Activated CD4-positive, alpha-beta memory T cell treated with anti-CD3 and anti-CD28 coated beads, Interleukin-2, amount 10 ng/mL, durations not matched to agents 7 days and 5 days (primary cell): ENCODE measurements around the gene MT4. TPM values are rescaled to one million over a fixed set of nuclear protein-coding genes. Genes with fewer than 3 reads are reported as not detected.
"Not testable (repeated sequence)": the region's sequence is repeated elsewhere in the genome, so short reads cannot be mapped to it uniquely, and the experiment has no call there.

Experiments
- CTCF ChIA-PET: fragments of 350-600 bp; sonication (Branson Sonifier 250); formaldehyde crosslinking; loops from one replicate; lab custom pipeline; 2021; ENCODE audit warnings: antibody characterized with exemption, inconsistent platforms; lab: Charles Lee
- POLR2A ChIA-PET: fragments of 350-600 bp; sonication (Branson Sonifier 250); formaldehyde crosslinking; loops from one replicate; lab custom pipeline; 2021; ENCODE audit warnings: antibody characterized with exemption; lab: Charles Lee
- DNase-seq: peaks from one replicate; pipeline ENCODE4 v3.0.0-alpha.2; 2020
- H3K27ac Mint-ChIP-seq: one replicate; pipeline ENCODE4 v1.8.0; 2021; ENCODE audit warnings: mild to moderate bottlenecking, mixed read lengths
- H3K27me3 Mint-ChIP-seq: one replicate; pipeline ENCODE4 v1.8.0; 2021; ENCODE audit warnings: mixed read lengths
- H3K36me3 Mint-ChIP-seq: one replicate; pipeline ENCODE4 v1.8.0; 2021; ENCODE audit warnings: low read depth, mixed read lengths
- H3K4me1 Mint-ChIP-seq: one replicate; pipeline ENCODE4 v1.8.0; 2021; ENCODE audit warnings: mixed read lengths
- H3K4me3 Mint-ChIP-seq: one replicate; pipeline ENCODE4 v1.8.0; 2021; ENCODE audit warnings: mild to moderate bottlenecking, mixed read lengths
- H3K9me3 Mint-ChIP-seq: one replicate; pipeline ENCODE4 v1.8.0; 2021; ENCODE audit warnings: mixed read lengths
- total RNA-seq, 2 experiments: library from RNA; stranded (reverse); gene quantifications; one replicate each; pipeline ENCODE4 v1.2.3, GENCODE V29; 2021

MT4 gene
- total RNA-seq, 2 experiments from 2014 or later: not detected

DNA sequence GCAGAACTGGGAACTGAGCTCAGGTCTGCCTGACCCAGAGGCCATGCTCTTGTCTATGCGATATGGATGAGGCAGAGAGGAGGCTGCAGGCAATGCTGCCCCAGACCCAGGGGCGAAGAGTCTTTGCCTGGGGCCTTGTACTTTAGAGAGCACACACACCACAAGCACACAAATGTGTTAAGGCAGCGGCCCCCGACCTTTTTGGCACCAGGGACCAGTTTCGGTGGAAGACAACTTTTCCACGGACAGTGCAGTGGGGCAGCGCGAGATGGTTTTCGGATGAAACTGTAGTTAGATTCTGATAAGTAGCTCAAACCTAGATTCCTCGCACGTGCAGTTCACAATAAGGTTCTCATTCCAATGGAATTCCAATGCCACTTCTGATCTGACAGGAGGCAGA lies 6.7 kb downstream of the MT4 start:
- ChIA-PET CTCF (no interaction called here), POLR2A (no interaction called here)
- peaks cover 13% of the 10 kb centered on the region for H3K27me3 Mint-ChIP-seq
- peaks cover 4% of the 10 kb centered on the region for H3K9me3 Mint-ChIP-seq
- peaks cover 2% of the 10 kb centered on the region for H3K4me1 Mint-ChIP-seq
- H3K36me3 Mint-ChIP-seq: no peaks in the 10 kb centered on the region
- no peak overlapping the region for H3K27ac Mint-ChIP-seq
- no peak overlapping the region for H3K4me3 Mint-ChIP-seq
- DNase-seq: no peak

DNA sequence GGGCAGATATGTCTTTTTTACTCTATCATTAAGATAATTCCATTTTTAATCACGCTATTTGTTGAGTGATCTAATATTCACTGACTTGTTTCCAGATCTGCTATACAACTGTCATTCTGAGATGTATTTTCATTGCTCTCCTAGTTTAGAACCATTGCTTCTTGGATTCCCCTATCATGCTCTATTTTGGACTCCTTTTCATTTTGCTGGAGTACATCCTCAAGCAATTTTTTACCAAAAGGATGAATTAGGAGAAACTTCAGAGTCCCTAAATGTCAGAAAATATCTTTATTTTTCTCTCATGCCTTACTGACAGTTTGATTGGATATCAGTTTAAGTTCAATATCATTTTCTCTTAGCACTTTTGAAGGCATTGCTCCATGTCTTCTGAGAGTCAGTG lies 9.8 kb downstream of the MT4 start:
- CTCF ChIA-PET: no interaction called here

DNA sequence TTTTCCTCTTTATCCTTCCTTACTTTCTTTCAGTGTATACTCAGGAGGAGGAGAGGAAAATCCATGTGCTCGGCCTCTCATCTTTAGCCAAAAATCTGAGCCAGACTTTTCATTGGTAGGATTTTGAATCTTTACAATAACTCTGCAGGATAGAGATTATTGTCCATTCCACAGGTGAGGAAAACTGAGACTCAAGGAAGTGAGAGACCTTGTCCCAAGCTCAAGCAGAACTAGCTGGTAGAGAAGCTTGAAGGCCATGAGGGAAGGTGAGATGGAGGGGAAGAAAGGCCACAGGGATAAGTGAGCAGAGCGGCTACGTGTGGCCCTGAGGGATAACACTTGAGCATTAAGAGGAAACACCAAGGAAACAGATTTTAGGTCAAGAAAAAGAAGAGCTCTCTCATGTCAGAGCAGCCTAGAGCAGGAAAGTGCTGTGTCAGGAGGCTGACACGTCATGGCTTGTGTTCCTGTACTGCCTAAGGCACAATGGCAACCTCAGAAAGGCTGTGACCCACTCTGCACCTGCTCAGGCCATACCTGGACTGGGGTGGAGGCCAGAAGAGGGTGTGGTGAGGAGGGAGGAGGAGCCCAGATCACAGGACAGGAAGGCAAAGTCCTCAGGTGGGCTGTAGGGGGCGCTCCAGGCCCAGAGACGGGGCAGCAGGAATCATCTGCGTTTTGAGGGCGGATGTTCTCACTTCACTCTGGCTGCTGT lies 11.9 kb downstream of the MT4 start:
- ChIA-PET POLR2A (interaction anchor here (0.7 to 2.4 kb wide), 5 partner anchors 24 to 275 kb away, joined by 3 to 19 read pairs (median 4); partner anchors contain the start of genes MT1X and MT2A), CTCF (interaction anchor here (0.6 to 3.0 kb wide), 25 partner anchors 10 to 293 kb away, joined by 3 to 107 read pairs (median 4); partner anchors contain the start of genes MT1E and MT2A)
- Mint-ChIP-seq H3K27ac (no peak overlapping the region), H3K4me3 (no peak overlapping the region), H3K27me3 (peaks cover 14% of the 10 kb centered on the region), H3K4me1 (peaks cover 8% of the 10 kb centered on the region), H3K9me3 (peaks cover 4% of the 10 kb centered on the region), H3K36me3 (no peaks in the 10 kb centered on the region)
- DNase-seq: peak; percentile 91

More for the DNA sequence above, 9.8 kb downstream of the MT4 start:
- DNase-seq: no peak
- POLR2A ChIA-PET: no interaction called here
- Mint-ChIP-seq H3K27ac (no peak overlapping the region), H3K27me3 (peaks cover 9% of the 10 kb centered on the region), H3K36me3 (no peaks in the 10 kb centered on the region), H3K9me3 (peaks cover 4% of the 10 kb centered on the region), H3K4me3 (no peak overlapping the region), H3K4me1 (peaks cover 8% of the 10 kb centered on the region)

DNA sequence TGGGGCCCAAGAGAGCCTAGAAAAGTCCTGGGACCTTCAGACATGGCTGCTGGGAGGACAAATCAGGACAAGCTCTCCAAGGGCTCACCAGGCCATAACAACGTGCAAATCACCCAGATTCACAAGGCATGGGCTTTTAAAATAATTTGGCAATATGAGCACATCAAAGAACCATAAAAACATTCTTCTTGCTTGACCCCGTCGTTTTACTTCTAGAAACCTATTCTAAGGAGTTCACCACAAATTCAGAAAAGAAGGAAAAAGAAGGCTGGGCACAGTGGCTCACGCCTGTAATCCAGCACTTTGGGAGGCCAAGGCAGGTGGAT lies 12.4 kb downstream of the MT4 start:
- H3K4me1 Mint-ChIP-seq: peaks cover 8% of the 10 kb centered on the region
- no peak overlapping the region for H3K27ac Mint-ChIP-seq
- ChIA-PET POLR2A (interaction anchor here (1.0 to 2.4 kb wide), 4 partner anchors 31 to 275 kb away, joined by 3 to 19 read pairs (median 6); partner anchors contain the start of genes MT1X and MT2A), CTCF (interaction anchor here (0.6 to 3.0 kb wide), 16 partner anchors 9 to 292 kb away, joined by 3 to 107 read pairs (median 5); partner anchors contain the start of genes MT1E and MT2A)
- H3K4me3 Mint-ChIP-seq: no peak overlapping the region
- peaks cover 4% of the 10 kb centered on the region for H3K9me3 Mint-ChIP-seq
- DNase-seq: no peak
- H3K36me3 Mint-ChIP-seq: no peaks in the 10 kb centered on the region
- peaks cover 17% of the 10 kb centered on the region for H3K27me3 Mint-ChIP-seq

DNA sequence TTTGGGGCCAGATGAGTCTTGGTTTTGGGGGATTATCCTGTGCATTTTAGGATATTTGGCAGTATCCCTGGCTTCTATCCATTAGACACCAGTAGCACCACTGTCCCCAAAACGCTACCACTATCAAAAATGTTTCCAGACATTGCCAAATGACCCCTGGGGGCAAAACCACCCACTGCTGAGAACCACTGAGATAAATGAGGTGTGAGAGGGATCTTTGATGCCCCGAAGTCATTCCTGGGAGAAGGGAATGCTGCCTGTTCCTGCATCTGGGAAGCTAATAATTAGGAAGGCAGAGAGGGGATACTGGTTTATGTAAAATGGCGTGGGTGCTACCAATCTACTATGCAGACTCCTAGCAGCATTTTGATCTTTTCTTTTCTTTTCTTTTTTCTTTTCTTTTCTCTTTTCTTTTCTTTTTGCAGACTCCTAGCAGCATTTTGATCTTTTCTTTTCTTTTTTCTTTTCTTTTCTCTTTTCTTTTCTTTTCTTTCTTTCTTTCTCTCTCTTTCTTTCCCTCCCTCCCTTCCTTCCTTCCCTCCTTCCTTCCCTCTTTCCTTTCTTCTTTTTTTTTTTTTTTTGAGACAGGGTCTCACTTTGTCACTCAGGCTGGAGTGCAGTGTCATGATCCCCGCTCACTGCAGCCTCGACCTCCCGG lies 15.6 kb downstream of the MT4 start:
- DNase-seq: no peak
- Mint-ChIP-seq H3K4me3 (no peak overlapping the region), H3K9me3 (no peaks in the 10 kb centered on the region), H3K27ac (no peak overlapping the region), H3K27me3 (peaks cover 32% of the 10 kb centered on the region), H3K36me3 (no peaks in the 10 kb centered on the region), H3K4me1 (peaks cover 8% of the 10 kb centered on the region)
- POLR2A ChIA-PET: no interaction called here
- CTCF ChIA-PET: no interaction called here

DNA sequence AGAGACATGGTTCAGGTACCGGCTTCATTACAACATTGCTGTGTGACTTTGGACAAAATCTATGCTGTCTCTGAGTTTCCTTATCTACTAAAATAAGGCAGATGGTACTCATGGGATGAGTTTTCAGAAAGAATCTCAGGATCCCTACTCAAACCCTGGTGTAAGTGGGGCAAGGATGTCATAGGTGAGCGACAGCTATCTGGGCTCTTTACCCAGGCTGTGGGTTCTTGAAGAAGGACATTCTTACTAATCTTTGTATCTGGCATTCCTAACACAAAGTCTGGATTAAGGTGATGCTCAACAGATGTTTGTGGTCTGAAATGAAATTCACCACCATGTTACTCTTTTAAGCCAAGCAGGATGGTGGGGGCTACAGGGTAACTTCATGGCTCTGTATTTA lies 18.0 kb downstream of the MT4 start:
- not testable (repeated sequence) for H3K4me3 Mint-ChIP-seq, H3K9me3 Mint-ChIP-seq, DNase-seq, H3K27ac Mint-ChIP-seq, H3K4me1 Mint-ChIP-seq, H3K36me3 Mint-ChIP-seq
- POLR2A ChIA-PET: interaction anchor here (1.2 to 1.4 kb wide), 3 partner anchors 26 to 100 kb away, joined by 3 to 4 read pairs (median 4); partner anchors contain the start of genes MT1G, MT1X and MT2A
- CTCF ChIA-PET: interaction anchor here (1.2 kb wide), 1 partner anchor 119 kb away, joined by 7 read pairs; no protein-coding TSS in a partner anchor
- peaks cover 37% of the 10 kb centered on the region for H3K27me3 Mint-ChIP-seq

DNA sequence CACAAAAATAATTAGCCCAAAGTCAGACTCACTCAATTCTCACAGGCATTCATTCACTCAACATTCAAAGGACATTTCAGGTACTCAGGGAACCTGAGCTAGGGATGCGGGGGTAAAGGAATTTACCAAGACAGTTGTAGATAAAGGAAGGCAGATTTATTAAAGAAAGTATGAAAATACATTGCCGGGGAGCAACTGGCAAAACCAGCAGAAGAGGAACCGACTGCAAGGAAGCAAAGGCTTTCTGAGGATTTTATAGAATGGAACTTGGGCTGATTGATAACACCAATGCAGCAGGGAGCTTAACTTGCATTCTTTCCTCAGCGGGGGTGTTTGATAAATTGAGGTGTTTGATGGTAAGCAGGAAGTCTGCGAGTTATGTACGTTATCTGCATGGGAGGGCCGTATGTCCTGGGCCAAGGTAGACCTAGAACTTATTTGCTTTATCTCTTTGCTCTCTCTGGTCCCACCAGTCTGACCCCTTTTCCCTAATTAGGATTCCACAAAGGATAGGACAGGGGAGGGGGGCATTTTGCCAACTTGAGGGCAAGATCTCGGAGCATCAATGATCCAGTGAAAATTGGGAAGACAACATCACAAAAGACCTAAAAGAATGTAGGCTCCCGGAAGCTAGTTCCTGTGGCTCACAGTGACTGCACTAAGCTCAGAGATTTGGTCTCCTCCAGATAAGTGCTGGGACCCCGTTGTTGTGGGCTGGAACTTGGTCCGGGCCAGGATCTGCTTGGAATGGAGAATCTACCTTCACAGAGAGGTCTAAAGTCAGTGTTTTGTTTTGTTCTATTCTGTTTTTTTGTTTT lies 18.7 kb downstream of the MT4 start:
- no peaks in the 10 kb centered on the region for H3K9me3 Mint-ChIP-seq
- H3K4me1 Mint-ChIP-seq: no peaks in the 10 kb centered on the region
- no peak for DNase-seq
- H3K27me3 Mint-ChIP-seq: peaks cover 42% of the 10 kb centered on the region
- no peak overlapping the region for H3K4me3 Mint-ChIP-seq
- ChIA-PET CTCF (interaction anchor here (0.6 to 1.0 kb wide), 2 partner anchors 118 to 119 kb away, joined by 3 read pairs; no protein-coding TSS in a partner anchor), POLR2A (no interaction called here)
- H3K36me3 Mint-ChIP-seq: no peaks in the 10 kb centered on the region
- H3K27ac Mint-ChIP-seq: no peak overlapping the region

DNA sequence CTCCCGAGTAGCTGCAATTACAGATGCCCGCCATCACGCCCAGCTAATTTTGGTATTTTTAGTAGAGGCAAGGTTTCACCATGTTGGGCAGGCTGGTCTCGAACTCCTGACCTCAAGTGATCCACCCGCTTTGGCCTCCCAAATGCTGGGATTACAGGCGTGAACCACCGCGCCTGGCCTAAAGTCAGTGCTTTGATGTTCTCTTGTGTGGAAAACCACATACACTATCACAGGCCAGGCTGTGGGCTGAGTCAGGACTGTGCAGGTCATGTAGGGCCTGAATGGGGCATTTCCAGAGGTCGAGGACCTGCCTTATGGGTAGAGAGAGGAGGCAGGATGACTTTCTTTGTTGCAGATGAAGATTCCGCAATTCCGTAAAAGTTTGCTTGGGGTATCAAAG lies 19.4 kb downstream of the MT4 start:
- peaks cover 47% of the 10 kb centered on the region for H3K27me3 Mint-ChIP-seq
- H3K4me1 Mint-ChIP-seq: peaks cover 3% of the 10 kb centered on the region
- H3K36me3 Mint-ChIP-seq: no peaks in the 10 kb centered on the region
- POLR2A ChIA-PET: no interaction called here
- H3K4me3 Mint-ChIP-seq: no peak overlapping the region
- no peak for DNase-seq
- no peaks in the 10 kb centered on the region for H3K9me3 Mint-ChIP-seq
- H3K27ac Mint-ChIP-seq: no peak overlapping the region
- CTCF ChIA-PET: interaction anchor here (1.0 kb wide), 1 partner anchor 118 kb away, joined by 3 read pairs; no protein-coding TSS in a partner anchor

DNA sequence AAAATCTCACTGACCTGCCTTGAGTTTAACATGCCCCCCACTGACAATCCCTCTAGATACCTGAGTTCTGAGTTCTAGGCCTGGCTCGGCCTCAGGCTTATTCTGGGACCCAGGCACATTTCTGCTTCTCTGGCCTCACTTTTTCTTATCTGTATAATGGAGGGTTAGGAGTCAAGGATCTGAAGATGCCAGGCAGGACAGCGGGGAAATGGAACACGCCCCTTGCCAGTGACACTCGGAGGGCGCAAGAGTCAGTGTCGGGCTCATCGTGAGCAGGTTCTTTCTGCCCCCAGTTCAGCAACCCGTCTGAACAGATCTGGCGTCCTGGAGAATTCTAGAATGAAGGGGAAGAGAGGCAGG lies 23.9 kb downstream of the MT4 start:
- DNase-seq: no peak
- Mint-ChIP-seq H3K27ac (no peak overlapping the region), H3K9me3 (no peaks in the 10 kb centered on the region), H3K36me3 (no peaks in the 10 kb centered on the region), H3K4me3 (peak overlapping the region; percentile 66), H3K27me3 (peaks cover 48% of the 10 kb centered on the region), H3K4me1 (peaks cover 14% of the 10 kb centered on the region)
- POLR2A ChIA-PET: no interaction called here
- CTCF ChIA-PET: no interaction called here

DNA sequence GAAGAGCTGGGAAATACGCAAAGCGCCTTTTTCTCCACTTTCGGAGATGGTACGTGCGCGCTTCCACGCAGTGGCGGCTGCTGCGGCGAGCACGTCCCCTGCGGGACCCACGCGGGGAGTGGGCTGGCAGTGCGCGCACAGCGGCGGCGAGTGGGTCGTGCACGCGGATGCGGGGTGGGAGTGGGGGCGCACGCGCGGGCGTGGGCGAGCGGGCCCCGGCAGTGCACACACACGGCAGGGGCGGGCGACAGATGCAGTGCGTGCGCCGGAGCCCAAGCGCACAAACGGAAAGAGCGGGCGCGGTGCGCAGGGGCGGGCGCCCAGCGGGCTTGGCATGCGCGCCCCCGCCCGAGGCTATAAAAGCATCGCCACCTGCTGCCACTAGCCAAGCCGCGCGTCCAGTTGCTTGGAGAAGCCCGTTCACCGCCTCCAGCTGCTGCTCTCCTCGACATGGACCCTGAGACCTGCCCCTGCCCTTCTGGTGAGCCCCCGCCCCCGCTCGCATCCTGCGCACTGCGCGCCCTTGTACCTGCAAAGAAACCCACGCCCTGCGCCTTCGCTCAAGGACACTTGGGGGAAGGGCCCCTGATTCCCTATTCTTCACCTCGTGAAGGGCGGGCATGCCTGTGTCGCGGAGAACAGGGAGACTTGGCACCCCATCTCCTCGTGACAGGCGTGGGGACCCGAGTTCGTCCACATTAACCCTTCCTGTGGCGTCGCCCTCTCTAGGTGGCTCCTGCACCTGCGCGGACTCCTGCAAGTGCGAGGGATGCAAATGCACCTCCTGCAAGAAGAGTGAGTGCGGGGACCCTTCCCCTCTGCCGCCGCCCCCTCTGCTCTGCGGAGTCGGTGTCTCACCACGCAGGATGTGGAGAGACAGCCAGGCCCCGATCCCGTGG lies 24.5 kb downstream of the MT4 start, which contains the start of gene MT3:
Gene MT3 (plus strand): TSS at position 388 of the 899 bp plus-strand sequence. CDS start 63 bp downstream, at position 451.
- DNase-seq: no peak
- POLR2A ChIA-PET: no interaction called here
- Mint-ChIP-seq H3K27me3 (peaks cover 43% of the 10 kb centered on the region), H3K9me3 (no peaks in the 10 kb centered on the region), H3K27ac (no peak within 1 kb of the TSS), H3K4me1 (peaks cover 14% of the 10 kb centered on the region), H3K4me3 (peak within 1 kb of the TSS; percentile 66), H3K36me3 (no peaks in the 10 kb centered on the region)
- CTCF ChIA-PET: no interaction called here

DNA sequence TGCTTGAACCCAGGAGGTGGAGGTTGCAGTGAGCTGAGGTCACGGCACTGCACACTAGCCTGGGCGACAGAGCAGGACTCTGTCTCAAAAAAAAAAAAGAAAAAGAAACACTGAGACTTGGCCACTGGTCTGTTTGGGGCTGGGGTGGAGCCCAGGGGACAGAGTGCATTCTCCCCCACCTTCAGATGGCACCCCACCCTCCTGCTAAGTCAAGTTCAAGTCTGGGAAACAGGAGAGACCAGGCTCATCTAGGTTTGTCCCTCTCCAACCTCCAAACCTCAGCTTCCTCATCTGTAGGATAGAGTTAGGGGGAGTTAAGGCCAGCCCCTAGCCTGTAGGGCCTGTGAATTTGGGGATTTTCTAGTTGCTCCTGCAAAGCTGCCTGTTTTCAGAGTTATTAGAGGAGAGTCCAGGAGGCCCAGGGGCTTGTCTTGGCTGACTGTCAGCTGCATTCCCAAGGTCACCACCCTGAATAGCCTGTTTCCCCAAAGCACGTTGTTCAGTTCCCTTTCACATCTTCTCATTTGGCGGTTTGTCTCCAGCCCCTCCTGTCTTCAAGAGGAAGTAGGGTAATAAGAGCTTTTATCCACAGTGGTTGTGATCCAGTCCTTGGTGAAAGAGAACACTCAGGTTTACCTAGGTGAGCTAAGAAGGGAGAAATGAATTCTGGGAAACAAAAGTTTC lies 26.6 kb downstream of the MT4 start:
- Mint-ChIP-seq H3K27me3 (peaks cover 38% of the 10 kb centered on the region), H3K36me3 (no peaks in the 10 kb centered on the region), H3K27ac (no peak overlapping the region), H3K4me1 (peaks cover 14% of the 10 kb centered on the region), H3K9me3 (no peaks in the 10 kb centered on the region), H3K4me3 (no peak overlapping the region)
- ChIA-PET POLR2A (interaction anchor here (1.1 to 1.3 kb wide), 2 partner anchors 18 to 91 kb away, joined by 3 to 4 read pairs; no protein-coding TSS in a partner anchor), CTCF (interaction anchor here (1.3 kb wide), 1 partner anchor 110 kb away, joined by 6 read pairs; no protein-coding TSS in a partner anchor)
- DNase-seq: no peak
